ENCODE results near the gene KNL1. TPM values are rescaled to one million over a fixed set of nuclear protein-coding genes. Genes with fewer than 3 reads are reported as not detected.

The KNL1 gene
- total RNA-seq, 3 donors from 2014 or later: 0.66 to 1.8 (median 1.3) TPM

- DNase-seq (ENCODE audit: low spot score in 2 of 2): no peak
- Histone ChIP-seq H3K27me3 (no peaks in the 10 kb centered on the region), H3K36me3 (no peaks in the 10 kb centered on the region), H3K4me1 (peaks cover 0 to 6% of the 10 kb centered on the region in 2 donors), H3K4me3 (peak overlapping the region in 1 of 3 donors; percentile 36), H3K27ac (no peak overlapping the region), H3K9me3 (no peaks in the 10 kb centered on the region)
- intact Hi-C loops (cut with DNase I; ENCODE audit: low total_unique reads): no loop called here
- TF ChIP-seq POLR2A (IDR thresholded peaks at IDR 0.05) (no peak), CTCF (IDR thresholded peaks at IDR 0.05) (no peak), POLR2AphosphoS5 (IDR thresholded peaks at IDR 0.05) (no peak)
Measured at GRCh38 chr15:40590667-40591050, 3.4 kb upstream of the KNL1 start.

- Histone ChIP-seq H3K9me3 (no peaks in the 10 kb centered on the region), H3K27me3 (no peaks in the 10 kb centered on the region), H3K4me3 (no peak overlapping the region), H3K27ac (no peak overlapping the region), H3K36me3 (no peaks in the 10 kb centered on the region), H3K4me1 (peaks cover 0 to 6% of the 10 kb centered on the region in 2 donors)
- no peak for DNase-seq (ENCODE audit: low spot score in 2 of 2)
- TF ChIP-seq CTCF (IDR thresholded peaks at IDR 0.05) (no peak), POLR2AphosphoS5 (IDR thresholded peaks at IDR 0.05) (no peak), POLR2A (IDR thresholded peaks at IDR 0.05) (no peak)
- intact Hi-C loops (cut with DNase I; ENCODE audit: low total_unique reads): no loop called here
Measured at GRCh38 chr15:40591389-40591788, 2.7 kb upstream of the KNL1 start.

GRCh38 chr15:40593165-40593564, 884 bp upstream of the KNL1 start:
- intact Hi-C loops (cut with DNase I; ENCODE audit: low total_unique reads): no loop called here

GRCh38 chr15:40594429-40594836, 384 bp downstream of the KNL1 start:
- peak overlapping the region in 1 of 2 donors; percentile 87 for H3K27ac ChIP-seq
- H3K27me3 ChIP-seq: no peaks in the 10 kb centered on the region
- H3K4me3 ChIP-seq: peak overlapping the region; percentile 51 to 70 (median 67)
- no peaks in the 10 kb centered on the region for H3K9me3 ChIP-seq
- no peaks in the 10 kb centered on the region for H3K36me3 ChIP-seq
- TF ChIP-seq POLR2A (IDR thresholded peaks at IDR 0.05) (no peak), CTCF (IDR thresholded peaks at IDR 0.05) (no peak), POLR2AphosphoS5 (IDR thresholded peaks at IDR 0.05) (no peak)
- intact Hi-C loops (cut with DNase I; ENCODE audit: low total_unique reads): no loop called here
- H3K4me1 ChIP-seq: peaks cover 0 to 6% of the 10 kb centered on the region in 2 donors
- DNase-seq (ENCODE audit: low spot score in 2 of 2): peak in 1 of 2 donors; percentile 54

More at GRCh38 chr15:40593165-40593564, 884 bp upstream of the KNL1 start:
- Histone ChIP-seq H3K27me3 (no peaks in the 10 kb centered on the region), H3K4me3 (peak overlapping the region in 1 of 3 donors; percentile 67), H3K4me1 (peaks cover 0 to 6% of the 10 kb centered on the region in 2 donors), H3K9me3 (no peaks in the 10 kb centered on the region), H3K36me3 (no peaks in the 10 kb centered on the region), H3K27ac (peak overlapping the region in 1 of 2 donors; percentile 87)
- TF ChIP-seq CTCF (IDR thresholded peaks at IDR 0.05) (no peak), POLR2A (IDR thresholded peaks at IDR 0.05) (no peak), POLR2AphosphoS5 (IDR thresholded peaks at IDR 0.05) (no peak)
- DNase-seq (ENCODE audit: low spot score in 2 of 2): no peak

GRCh38 chr15:40595219-40595618, 1.2 kb downstream of the KNL1 start:
- intact Hi-C loops (cut with DNase I; ENCODE audit: low total_unique reads): no loop called here
- Histone ChIP-seq H3K4me3 (no peak overlapping the region), H3K4me1 (peaks cover 0 to 6% of the 10 kb centered on the region in 2 donors)

More at GRCh38 chr15:40595219-40595618, 1.2 kb downstream of the KNL1 start:
- Histone ChIP-seq H3K27ac (no peak overlapping the region), H3K36me3 (no peaks in the 10 kb centered on the region), H3K27me3 (no peaks in the 10 kb centered on the region), H3K9me3 (no peaks in the 10 kb centered on the region)
- TF ChIP-seq POLR2A (IDR thresholded peaks at IDR 0.05) (no peak), POLR2AphosphoS5 (IDR thresholded peaks at IDR 0.05) (no peak)
- no peak for DNase-seq (ENCODE audit: low spot score in 2 of 2)

Data from breast epithelium (tissue), 4 donors.